Measurements from ENCODE around the gene MARCHF4. TPM values are rescaled to one million over a fixed set of nuclear protein-coding genes. Genes with fewer than 3 reads are reported as not detected.

MARCHF4 gene
- polyA plus RNA-seq, 1 donor (not counting 4 experiments of a cell fraction or from before 2014, with no cell fraction given) = 5.3 TPM

DNA sequence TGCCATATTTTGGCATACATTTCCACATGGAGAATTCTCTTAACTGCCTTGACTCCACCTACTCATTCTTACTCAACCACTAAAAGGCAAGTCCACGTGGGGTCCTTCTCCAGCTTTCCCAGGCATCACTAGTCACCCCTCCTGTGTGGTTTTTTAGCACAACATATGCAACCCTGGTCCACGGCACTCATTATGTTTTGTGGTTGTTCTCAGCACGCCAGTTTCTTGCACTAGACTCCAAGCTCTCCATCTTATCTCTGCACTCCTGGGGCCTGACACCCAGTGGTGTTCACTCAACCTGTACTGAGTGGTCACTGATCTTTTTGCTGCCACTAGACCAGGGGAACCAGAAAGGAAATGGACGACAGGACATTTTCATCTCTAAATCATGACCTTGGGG lies 18.0 kb downstream of the MARCHF4 start:
- H3K4me3 ChIP-seq (ENCODE audit: control insufficient read depth in 2 of 3, extremely low read depth in 1 of 3, insufficient read depth in 2 of 3, low read depth in 1 of 3, low read length in 3 of 3) = no peak overlapping the region
- peaks cover 4% of the 10 kb centered on the region for H3K9me1 ChIP-seq (ENCODE audit: control insufficient read depth, extremely low read depth, insufficient read depth, low read length)
- no peaks in the 10 kb centered on the region for H3K79me2 ChIP-seq (ENCODE audit: control insufficient read depth, insufficient read depth, low read length)
- H3K9me3 ChIP-seq (ENCODE audit: control insufficient read depth, low read depth, low read length) = no peaks in the 10 kb centered on the region
- H3K36me3 ChIP-seq (ENCODE audit: control insufficient read depth in 2 of 2, extremely low read depth in 1 of 2, insufficient read depth in 2 of 2, low read length in 2 of 2) = no peaks in the 10 kb centered on the region
- no peak for FAIRE-seq
- H3K27me3 ChIP-seq (ENCODE audit: control insufficient read depth, extremely low read depth, insufficient read depth, low read length) = no peaks in the 10 kb centered on the region
- peaks cover 19% of the 10 kb centered on the region for H3K4me1 ChIP-seq (ENCODE audit: control insufficient read depth, extremely low read depth, insufficient read depth, low read length)
- dilution Hi-C loops (cut with MboI; ENCODE audit: extremely low pct_ligation_motif_present, low sequenced_read_pairs) = no loop called here
- peaks cover 9% of the 10 kb centered on the region for H4K20me1 ChIP-seq (ENCODE audit: control insufficient read depth, extremely low read depth, insufficient read depth, low read length)
- H2AFZ ChIP-seq (ENCODE audit: control insufficient read depth, low read length) = no peak overlapping the region
- H3K9ac ChIP-seq (ENCODE audit: control insufficient read depth, extremely low read depth, insufficient read depth, low read length) = no peak overlapping the region
- no peak overlapping the region for H3K4me2 ChIP-seq (ENCODE audit: control insufficient read depth, extremely low read depth, insufficient read depth, low read depth, low read length)
- DNase-seq (ENCODE audit: low read depth, low spot score) = no peak
- TF ChIP-seq, protein P1, sequence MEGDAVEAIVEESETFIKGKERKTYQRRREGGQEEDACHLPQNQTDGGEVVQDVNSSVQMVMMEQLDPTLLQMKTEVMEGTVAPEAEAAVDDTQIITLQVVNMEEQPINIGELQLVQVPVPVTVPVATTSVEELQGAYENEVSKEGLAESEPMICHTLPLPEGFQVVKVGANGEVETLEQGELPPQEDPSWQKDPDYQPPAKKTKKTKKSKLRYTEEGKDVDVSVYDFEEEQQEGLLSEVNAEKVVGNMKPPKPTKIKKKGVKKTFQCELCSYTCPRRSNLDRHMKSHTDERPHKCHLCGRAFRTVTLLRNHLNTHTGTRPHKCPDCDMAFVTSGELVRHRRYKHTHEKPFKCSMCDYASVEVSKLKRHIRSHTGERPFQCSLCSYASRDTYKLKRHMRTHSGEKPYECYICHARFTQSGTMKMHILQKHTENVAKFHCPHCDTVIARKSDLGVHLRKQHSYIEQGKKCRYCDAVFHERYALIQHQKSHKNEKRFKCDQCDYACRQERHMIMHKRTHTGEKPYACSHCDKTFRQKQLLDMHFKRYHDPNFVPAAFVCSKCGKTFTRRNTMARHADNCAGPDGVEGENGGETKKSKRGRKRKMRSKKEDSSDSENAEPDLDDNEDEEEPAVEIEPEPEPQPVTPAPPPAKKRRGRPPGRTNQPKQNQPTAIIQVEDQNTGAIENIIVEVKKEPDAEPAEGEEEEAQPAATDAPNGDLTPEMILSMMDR (optimal IDR thresholded peaks at IDR 0.05 in 1 of 3, IDR thresholded peaks at IDR 0.05 in 1 of 3, conservative IDR thresholded peaks at IDR 0.05 in 1 of 3; ENCODE audit: extremely low read depth in 1 of 3, insufficient read depth in 2 of 3, low read length in 3 of 3) = no peak
- TF ChIP-seq EZH2 (IDR thresholded peaks at IDR 0.05; ENCODE audit: low read length) = no peak
- H3K27ac ChIP-seq (ENCODE audit: control insufficient read depth, insufficient read depth, low read length) = no peak overlapping the region

DNA sequence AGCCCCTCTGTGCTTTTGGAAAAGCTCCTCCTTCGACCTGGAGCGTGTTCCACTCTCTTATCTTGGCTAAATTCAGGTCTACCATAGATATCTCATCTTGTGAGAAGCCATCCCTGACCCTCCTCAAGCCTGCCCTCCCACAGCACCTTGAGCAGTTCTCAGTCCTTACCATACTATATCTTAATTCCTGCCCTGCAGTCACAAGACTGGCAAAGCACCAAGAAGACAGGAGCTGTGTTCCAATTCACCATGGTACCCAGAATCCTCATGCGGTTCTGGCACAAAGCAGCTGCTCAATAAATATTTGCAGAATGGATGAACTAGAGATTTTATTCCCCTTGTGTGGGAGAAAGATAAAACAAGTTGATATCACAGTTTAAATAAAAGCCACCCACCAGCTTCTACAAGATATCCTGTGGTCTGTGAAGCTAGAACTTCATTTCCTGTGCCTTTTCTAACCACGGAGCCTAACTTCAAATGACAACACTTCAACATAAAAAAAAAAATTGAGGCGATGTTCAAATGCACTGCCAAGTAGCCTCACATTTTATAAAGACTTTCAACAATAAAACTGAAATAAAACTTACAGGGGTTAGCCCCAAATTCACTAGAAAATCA lies 19.5 kb downstream of the MARCHF4 start:
- no peaks in the 10 kb centered on the region for H3K27me3 ChIP-seq (ENCODE audit: control insufficient read depth, extremely low read depth, insufficient read depth, low read length)
- no peaks in the 10 kb centered on the region for H3K9me3 ChIP-seq (ENCODE audit: control insufficient read depth, low read depth, low read length)
- H3K9me1 ChIP-seq (ENCODE audit: control insufficient read depth, extremely low read depth, insufficient read depth, low read length) = peaks cover 6% of the 10 kb centered on the region
- DNase-seq (ENCODE audit: low read depth, low spot score) = no peak
- H3K9ac ChIP-seq (ENCODE audit: control insufficient read depth, extremely low read depth, insufficient read depth, low read length) = no peak overlapping the region
- no peaks in the 10 kb centered on the region for H3K79me2 ChIP-seq (ENCODE audit: control insufficient read depth, insufficient read depth, low read length)
- no peak for FAIRE-seq
- H3K4me1 ChIP-seq (ENCODE audit: control insufficient read depth, extremely low read depth, insufficient read depth, low read length) = peaks cover 31% of the 10 kb centered on the region
- no peak overlapping the region for H3K4me2 ChIP-seq (ENCODE audit: control insufficient read depth, extremely low read depth, insufficient read depth, low read depth, low read length)
- H3K27ac ChIP-seq (ENCODE audit: control insufficient read depth, insufficient read depth, low read length) = no peak overlapping the region
- TF ChIP-seq, protein P1 (optimal IDR thresholded peaks at IDR 0.05 in 1 of 3, IDR thresholded peaks at IDR 0.05 in 1 of 3, conservative IDR thresholded peaks at IDR 0.05 in 1 of 3; ENCODE audit: extremely low read depth in 1 of 3, insufficient read depth in 2 of 3, low read length in 3 of 3) = no peak
- TF ChIP-seq EZH2 (IDR thresholded peaks at IDR 0.05; ENCODE audit: low read length) = no peak
- peaks cover 9% of the 10 kb centered on the region for H4K20me1 ChIP-seq (ENCODE audit: control insufficient read depth, extremely low read depth, insufficient read depth, low read length)
- dilution Hi-C loops (cut with MboI; ENCODE audit: extremely low pct_ligation_motif_present, low sequenced_read_pairs) = no loop called here
- no peak overlapping the region for H3K4me3 ChIP-seq (ENCODE audit: control insufficient read depth in 2 of 3, extremely low read depth in 1 of 3, insufficient read depth in 2 of 3, low read depth in 1 of 3, low read length in 3 of 3)
- no peaks in the 10 kb centered on the region for H3K36me3 ChIP-seq (ENCODE audit: control insufficient read depth in 2 of 2, extremely low read depth in 1 of 2, insufficient read depth in 2 of 2, low read length in 2 of 2)
- H2AFZ ChIP-seq (ENCODE audit: control insufficient read depth, low read length) = no peak overlapping the region
